GM12872 (cell line): ENCODE results near the gene USPL1.

ENCODE experiments used
- CTCF ChIP-seq: IDR thresholded peaks from 3 replicates; pipeline ENCODE4 v1.5.1; 2011; ENCODE audit warnings: low read depth, mild to moderate bottlenecking, low read length, moderate library complexity; ENCODE audit not compliant: insufficient read depth

Gene USPL1

GRCh38 chr13:30617315-30618185, at the start of gene USPL1:
Gene USPL1 (plus strand): TSS chr13:30617920. CDS start chr13:30621141, 3,221 bp downstream.
- TF ChIP-seq CTCF = peak; percentile 1; the same call in 1 of the 3 replicates

DNA sequence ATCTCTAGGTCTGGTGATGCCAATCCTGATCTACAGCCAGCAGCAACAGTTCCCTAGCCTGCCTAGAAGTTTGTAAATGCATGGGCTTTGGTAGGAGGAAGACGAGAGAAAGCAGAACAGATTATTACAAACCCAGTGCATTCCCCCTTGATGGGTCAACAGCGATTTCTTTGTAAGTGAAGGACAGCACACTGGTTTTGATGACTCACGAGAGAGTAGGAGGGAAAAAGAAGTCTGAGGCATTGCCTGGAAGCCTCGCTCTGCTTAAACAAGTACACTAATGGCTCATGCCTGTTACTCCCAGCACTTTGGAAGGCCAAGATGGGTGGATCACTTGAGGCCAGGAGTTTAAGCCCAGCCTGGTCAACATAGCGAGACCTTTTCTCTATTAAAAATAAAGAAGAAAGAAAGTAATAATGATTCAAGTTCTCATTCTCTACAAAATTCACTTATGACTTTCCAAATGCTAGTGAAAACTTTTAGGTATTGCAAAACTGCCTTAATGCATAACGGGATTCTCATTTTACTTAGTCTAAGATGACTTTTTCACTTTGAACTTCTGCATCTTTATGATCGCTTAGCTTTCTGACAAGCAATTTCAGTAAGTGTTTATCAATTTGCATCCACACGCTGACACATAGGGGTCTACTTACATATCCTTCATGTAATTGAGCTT, 47.7 kb upstream of the USPL1 start:
- no peak for TF ChIP-seq CTCF

- TF ChIP-seq CTCF = no peak
Measured at GRCh38 chr13:30570691-30571090, 47.0 kb upstream of the USPL1 start.

- TF ChIP-seq CTCF = peak; percentile 34; the same call in 2 of the 3 replicates
Measured at GRCh38 chr13:30572859-30573275, 44.9 kb upstream of the USPL1 start.

- TF ChIP-seq CTCF = no peak
Measured at GRCh38 chr13:30576528-30576927, 41.2 kb upstream of the USPL1 start.

GRCh38 chr13:30577401-30577852, 40.3 kb upstream of the USPL1 start:
- TF ChIP-seq CTCF = no peak

DNA sequence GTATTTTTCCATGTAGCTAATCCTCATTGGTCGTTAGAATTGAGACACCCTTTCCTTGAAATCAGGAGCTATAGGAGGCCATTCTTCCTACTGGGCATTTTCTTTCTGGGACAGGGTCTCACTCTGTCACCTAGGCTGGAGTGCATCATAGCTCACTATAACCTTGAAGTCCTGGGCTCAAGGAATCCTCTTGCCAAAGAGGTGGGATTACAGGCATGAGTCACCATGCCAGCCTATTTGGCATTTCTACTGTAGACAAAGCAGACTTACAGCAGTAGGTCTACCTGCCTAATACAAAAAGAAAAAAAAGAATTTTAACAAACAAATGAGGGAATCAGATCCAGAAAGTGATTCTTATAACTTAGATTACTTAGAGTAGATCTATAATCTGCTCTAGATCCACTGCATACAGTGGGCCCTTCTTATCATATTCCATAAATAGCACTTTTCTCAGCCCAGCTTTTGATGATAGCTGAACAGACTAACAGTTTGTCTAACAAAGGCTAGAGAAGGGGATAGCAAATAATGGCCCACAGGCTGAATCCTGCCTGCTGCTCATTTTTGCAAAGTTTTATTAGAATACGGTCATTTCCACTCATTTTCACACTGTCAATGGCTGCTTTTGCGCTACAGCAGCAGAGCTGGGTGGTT, 36.7 kb upstream of the USPL1 start:
- TF ChIP-seq CTCF = no peak
